Measurements from ENCODE around the gene TRAPPC12.
"Not testable (repeated sequence)": the region's sequence is repeated elsewhere in the genome, so short reads cannot be mapped to it uniquely, and the experiment has no call there.

Gene TRAPPC12

GRCh38 chr2:3365219-3365618 lies 14.3 kb upstream of the TRAPPC12 start:
- Histone ChIP-seq H3K9ac (no peak overlapping the region), H3K27ac (no peak overlapping the region), H4K20me1 (peaks cover 12% of the 10 kb centered on the region), H3K4me3 (no peak overlapping the region), H3K27me3 (no peaks in the 10 kb centered on the region), H3K9me3 (peaks cover 17% of the 10 kb centered on the region; the same call in 1 of the 2 replicates), H3K4me1 (peaks cover 41% of the 10 kb centered on the region), H3K36me3 (peaks cover 6% of the 10 kb centered on the region), H3K4me2 (no peak overlapping the region)
- TF ChIP-seq Cebpa-rat (IDR thresholded peaks at IDR 0.05) = no peak

DNA sequence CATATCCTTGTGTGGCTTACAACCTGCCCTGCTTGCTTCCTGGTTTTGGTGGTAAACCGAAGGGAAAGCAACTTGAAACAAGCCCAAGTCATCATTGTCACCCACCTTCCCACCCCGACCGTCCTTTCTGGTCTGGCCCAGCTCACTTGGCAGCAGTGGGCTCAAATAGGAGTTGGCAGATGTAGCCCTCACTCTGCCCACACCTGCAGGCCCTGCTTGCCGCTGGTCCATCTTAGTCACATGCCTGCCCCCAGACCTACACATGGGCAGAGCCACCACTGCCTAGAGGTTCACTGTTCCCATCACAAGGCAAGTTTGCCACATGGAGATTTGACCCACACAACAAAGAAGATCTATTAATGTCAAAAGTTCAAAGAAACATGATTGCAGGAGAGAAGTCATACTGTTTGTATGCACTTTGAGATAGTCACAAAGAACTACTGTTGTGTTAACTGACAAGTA lies 11.2 kb upstream of the TRAPPC12 start:
- Histone ChIP-seq H3K9ac (no peak overlapping the region), H4K20me1 (no peaks in the 10 kb centered on the region; the same call in 1 of the 2 replicates), H3K4me3 (no peak overlapping the region), H3K27me3 (no peaks in the 10 kb centered on the region), H3K36me3 (peaks cover 6% of the 10 kb centered on the region), H3K4me1 (peaks cover 11% of the 10 kb centered on the region), H3K4me2 (no peak overlapping the region), H3K27ac (no peak overlapping the region), H3K9me3 (peaks cover 17% of the 10 kb centered on the region; the same call in 1 of the 2 replicates)
- no peak for TF ChIP-seq Cebpa-rat (IDR thresholded peaks at IDR 0.05)

DNA sequence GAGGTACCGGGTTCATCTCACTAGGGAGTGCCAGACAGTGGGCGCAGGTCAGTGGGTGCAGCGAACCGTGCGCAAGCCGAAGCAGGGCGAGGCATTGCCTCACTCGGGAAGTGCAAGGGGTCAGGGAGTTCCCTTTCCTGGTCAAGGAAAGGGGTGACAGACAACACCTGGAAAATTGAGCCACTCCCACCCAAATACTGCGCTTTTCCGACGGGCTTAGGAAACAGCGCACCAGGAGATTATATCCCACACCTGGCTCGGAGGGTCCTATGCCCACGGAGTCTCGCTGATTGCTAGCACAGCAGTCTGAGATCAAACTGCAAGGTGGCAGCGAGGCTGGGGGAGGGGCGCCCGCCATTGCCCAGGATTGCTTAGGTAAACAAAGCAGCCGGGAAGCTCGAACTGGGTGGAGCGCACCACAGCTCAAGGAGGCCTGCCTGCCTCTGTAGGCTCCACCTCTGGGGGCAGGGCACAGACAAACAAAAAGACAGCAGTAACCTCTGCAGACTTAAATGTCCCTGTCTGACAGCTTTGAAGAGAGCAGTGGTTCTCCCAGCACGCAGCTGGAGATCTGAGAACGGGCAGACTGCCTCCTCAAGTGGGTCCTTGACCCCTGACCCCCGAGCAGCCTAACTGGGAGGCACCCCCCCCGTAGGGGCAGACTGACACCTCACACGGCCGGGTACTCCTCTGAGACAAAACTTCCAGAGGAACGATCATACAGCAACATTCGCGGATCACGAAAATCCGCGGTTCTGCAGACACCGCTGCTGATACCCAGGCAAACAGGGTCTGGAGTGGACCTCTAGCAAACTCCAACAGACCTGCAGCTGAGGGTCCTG lies 9.9 kb upstream of the TRAPPC12 start:
- H3K27ac ChIP-seq, H3K4me3 ChIP-seq, H3K4me2 ChIP-seq, H3K9ac ChIP-seq, H3K36me3 ChIP-seq, H3K4me1 ChIP-seq, H4K20me1 ChIP-seq, H3K27me3 ChIP-seq: not testable (repeated sequence)
- peaks cover 17% of the 10 kb centered on the region; the same call in 1 of the 2 replicates for H3K9me3 ChIP-seq

GRCh38 chr2:3376821-3377220 lies 2.7 kb upstream of the TRAPPC12 start:
- Histone ChIP-seq H3K4me3 (peak overlapping the region; percentile 85), H3K9ac (0 out of 2 replicates have a peak overlapping the region, but pooled peaks have one; percentile 51), H3K27ac (no peak overlapping the region)

GRCh38 chr2:3377279-3377611 lies 2.2 kb upstream of the TRAPPC12 start:
- Histone ChIP-seq H3K4me2 (peak overlapping the region; percentile 95), H3K9me3 (no peaks in the 10 kb centered on the region), H3K36me3 (peaks cover 9% of the 10 kb centered on the region), H4K20me1 (no peaks in the 10 kb centered on the region), H3K9ac (peak overlapping the region; percentile 82), H3K27me3 (no peaks in the 10 kb centered on the region), H3K4me3 (peak overlapping the region; percentile 85), H3K27ac (peak overlapping the region; percentile 85), H3K4me1 (peaks cover 45% of the 10 kb centered on the region)
- no peak for TF ChIP-seq Cebpa-rat (IDR thresholded peaks at IDR 0.05)

More at GRCh38 chr2:3376821-3377220, 2.7 kb upstream of the TRAPPC12 start:
- Histone ChIP-seq H3K4me2 (peak overlapping the region; percentile 95), H3K36me3 (peaks cover 6% of the 10 kb centered on the region; the same call in 1 of the 2 replicates), H3K4me1 (peaks cover 45% of the 10 kb centered on the region), H4K20me1 (no peaks in the 10 kb centered on the region), H3K9me3 (no peaks in the 10 kb centered on the region), H3K27me3 (no peaks in the 10 kb centered on the region)
- TF ChIP-seq Cebpa-rat (IDR thresholded peaks at IDR 0.05) = no peak

GRCh38 chr2:3377612-3378432 lies 1.7 kb upstream of the TRAPPC12 start, which contains the start of gene EIPR1:
EIPR1 (minus strand) TSS chr2:3377818; CDS start chr2:3377689, 129 bp downstream.
- peak within 1 kb of the TSS; percentile 82 for H3K9ac ChIP-seq
- peaks cover 45% of the 10 kb centered on the region for H3K4me1 ChIP-seq
- no peaks in the 10 kb centered on the region for H3K27me3 ChIP-seq
- H4K20me1 ChIP-seq = no peaks in the 10 kb centered on the region
- peak within 1 kb of the TSS; percentile 85 for H3K27ac ChIP-seq
- peaks cover 15% of the 10 kb centered on the region for H3K36me3 ChIP-seq
- no peaks in the 10 kb centered on the region for H3K9me3 ChIP-seq
- H3K4me3 ChIP-seq = peak within 1 kb of the TSS; percentile 85
- peak within 1 kb of the TSS; percentile 95 for H3K4me2 ChIP-seq
- TF ChIP-seq Cebpa-rat (IDR thresholded peaks at IDR 0.05) = no peak

GRCh38 chr2:3379339-3379646 lies 201 bp upstream of the TRAPPC12 start:
- Histone ChIP-seq H3K4me2 (peak overlapping the region; percentile 95), H3K27me3 (no peaks in the 10 kb centered on the region), H3K4me3 (peak overlapping the region; percentile 80), H3K9ac (peak overlapping the region; percentile 90), H3K36me3 (peaks cover 22% of the 10 kb centered on the region), H3K27ac (peak overlapping the region; percentile 85), H3K9me3 (no peaks in the 10 kb centered on the region), H3K4me1 (peaks cover 45% of the 10 kb centered on the region), H4K20me1 (no peaks in the 10 kb centered on the region)
- TF ChIP-seq Cebpa-rat (IDR thresholded peaks at IDR 0.05) = no peak

DNA sequence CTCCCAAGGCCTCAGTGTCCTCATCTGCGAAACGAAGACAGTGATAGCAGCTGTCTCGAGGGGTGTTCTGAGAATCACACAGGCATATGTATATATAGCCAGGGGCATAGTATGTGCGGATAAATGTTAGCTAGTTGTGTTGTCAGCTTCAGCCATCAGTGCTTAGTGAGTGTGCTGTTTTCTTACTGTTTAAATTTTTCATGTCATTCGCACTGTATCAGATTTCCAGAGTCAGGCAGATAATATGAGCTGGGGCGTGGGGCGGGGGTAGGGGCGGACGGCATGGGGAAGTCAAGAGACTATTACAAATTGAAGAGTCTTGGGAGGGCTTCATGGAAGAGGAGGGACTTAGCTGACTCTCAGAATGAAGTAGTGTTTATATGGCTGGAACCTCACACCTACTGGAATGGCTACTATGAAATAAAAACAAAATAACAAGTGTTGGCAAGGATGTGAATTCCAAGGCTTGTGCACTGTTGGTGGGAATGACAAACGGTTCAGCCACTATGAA lies 7.0 kb downstream of the TRAPPC12 start:
- H3K27ac ChIP-seq = no peak overlapping the region
- no peak overlapping the region for H3K4me2 ChIP-seq
- H3K9me3 ChIP-seq = peaks cover 4% of the 10 kb centered on the region; the same call in 1 of the 2 replicates
- H3K9ac ChIP-seq = no peak overlapping the region
- peaks cover 7% of the 10 kb centered on the region; the same call in 1 of the 2 replicates for H3K4me1 ChIP-seq
- H3K36me3 ChIP-seq = peaks cover 68% of the 10 kb centered on the region
- H3K27me3 ChIP-seq = no peaks in the 10 kb centered on the region
- H3K4me3 ChIP-seq = no peak overlapping the region
- TF ChIP-seq Cebpa-rat (IDR thresholded peaks at IDR 0.05) = no peak
- peaks cover 19% of the 10 kb centered on the region; the same call in 1 of the 2 replicates for H4K20me1 ChIP-seq

GRCh38 chr2:3387011-3387410 lies 7.5 kb downstream of the TRAPPC12 start:
- H3K36me3 ChIP-seq = peaks cover 72% of the 10 kb centered on the region
- H4K20me1 ChIP-seq = peaks cover 24% of the 10 kb centered on the region; the same call in 1 of the 2 replicates
- no peak overlapping the region for H3K9ac ChIP-seq

More at GRCh38 chr2:3387011-3387410, 7.5 kb downstream of the TRAPPC12 start:
- Histone ChIP-seq H3K9me3 (peaks cover 4% of the 10 kb centered on the region; the same call in 1 of the 2 replicates), H3K27ac (no peak overlapping the region), H3K4me3 (no peak overlapping the region), H3K4me1 (peaks cover 4% of the 10 kb centered on the region; the same call in 1 of the 2 replicates), H3K27me3 (no peaks in the 10 kb centered on the region), H3K4me2 (no peak overlapping the region)
- TF ChIP-seq Cebpa-rat (IDR thresholded peaks at IDR 0.05) = no peak
